Gastrocnemius medialis (tissue), 4 donors: Measurements from ENCODE around the gene SNX6. TPM values are rescaled to one million over a fixed set of nuclear protein-coding genes. Genes with fewer than 3 reads are reported as not detected.

Experiments
- ATAC-seq, 2 donors: fragments of 150-250 bp; one replicate each; pipeline ENCODE4 v1.9.1; 2016
- DNase-seq, 2 donors: peaks; one replicate each; pipeline ENCODE4 v3.0.0-alpha.2; 2019
- H3K27ac ChIP-seq, 4 donors: fragments of 200-600 bp; sonication (generic); 1 replicate in 1 of 4; 2 replicates in 3 of 4; pipeline ENCODE4 v1.5.1; 2016 to 2018; ENCODE audit warnings: mild to moderate bottlenecking in 2 of 4, moderate library complexity in 1 of 4
- H3K27me3 ChIP-seq, 3 donors: fragments of 200-600 bp; sonication (generic) in 2 of 3; 1 replicate in 1 of 3; 2 replicates in 2 of 3; pipeline versions ENCODE4 v1.5.1 to v1.6.0; 2016 to 2019; ENCODE audit warnings: mild to moderate bottlenecking in 1 of 3, moderate library complexity in 1 of 3
- H3K36me3 ChIP-seq, 2 donors: fragments of 200-600 bp; sonication (generic) in 1 of 2; one replicate each; pipeline ENCODE4 v1.5.1; 2017 to 2018
- H3K4me1 ChIP-seq, 2 donors: fragments of 200-600 bp; sonication (generic) in 1 of 2; one replicate each; pipeline ENCODE4 v1.5.1; 2016 to 2017; ENCODE audit warnings: mild to moderate bottlenecking in 2 of 2
- H3K4me3 ChIP-seq, 4 donors: fragments of 200-600 bp; sonication (generic) in 3 of 4; 1 replicate in 1 of 4; 2 replicates in 3 of 4; pipeline ENCODE4 v1.5.1; 2016 to 2019; ENCODE audit warnings: mild to moderate bottlenecking in 2 of 4
- H3K9me3 ChIP-seq, 3 donors: fragments of 200-600 bp; sonication (generic) in 2 of 3; 1 replicate in 1 of 3; 2 replicates in 2 of 3; pipeline ENCODE4 v1.5.1; 2016 to 2019
- CTCF ChIP-seq, 5 experiments: fragments of 450-650 bp in 3 of 5; fragments of 200-600 bp in 2 of 5; sonication (generic) in 2 of 5; IDR thresholded peaks in 4 of 5; conservative IDR thresholded peaks in 1 of 5; 1 replicate in 4 of 5; 2 replicates in 1 of 5; pipeline ENCODE4 v1.5.1; 2016 to 2019; ENCODE audit warnings: antibody characterized with exemption in 5 of 5, mild to moderate bottlenecking in 3 of 5, moderate library complexity in 3 of 5
- POLR2A ChIP-seq, 2 donors: fragments of 450-650 bp; IDR thresholded peaks; one replicate each; pipeline ENCODE4 v1.6.1; 2017; ENCODE audit warnings: antibody characterized with exemption in 2 of 2, mild to moderate bottlenecking in 2 of 2, moderate library complexity in 2 of 2
- in situ Hi-C, 4 donors: fragments of 200-750 bp; cut with MboI; loops; one replicate each; pipeline versions ENCODE4 v1.15.0 to v1.8.0; 2017; ENCODE audit warnings: low sequenced_read_pairs in 4 of 4
- intact Hi-C: fragments of 100-400 bp; cut with DNase I; formaldehyde crosslinking; loops from one replicate; pipeline ENCODE4 v1.15.1; 2023; ENCODE audit warnings: low total_unique reads
- total RNA-seq, 4 donors: library from RNA; depleted of rRNA; stranded (reverse); fragments of >200 nt; gene quantifications; one replicate each; pipeline versions ENCODE4 v1.1.0 to v1.2.3, GENCODE V29; 2016

The SNX6 gene
- total RNA-seq, 4 donors from 2014 or later: 73.8 to 113 (median 109) TPM

GRCh38 chr14:34673702-34674101, 43.8 kb upstream of the SNX6 start:
- no peak for ATAC-seq
- no peak overlapping the region for H3K27ac ChIP-seq

GRCh38 chr14:34671716-34672115, 41.8 kb upstream of the SNX6 start:
- Histone ChIP-seq H3K27me3 (no peaks in the 10 kb centered on the region), H3K4me3 (no peak overlapping the region), H3K36me3 (no peaks in the 10 kb centered on the region), H3K9me3 (no peaks in the 10 kb centered on the region), H3K27ac (no peak overlapping the region), H3K4me1 (peaks cover 0 to 2% of the 10 kb centered on the region in 2 donors)
- DNase-seq (no peak), ATAC-seq (no peak)
- no peak for TF ChIP-seq POLR2A (IDR thresholded peaks at IDR 0.05)
- no peak for TF ChIP-seq CTCF (IDR thresholded peaks at IDR 0.05 in 4 of 5, conservative IDR thresholded peaks at IDR 0.05 in 1 of 5)
- intact Hi-C loops: loop anchor here (1.0 kb wide), 1 partner anchor 52 kb away; no protein-coding TSS in a partner anchor
- in situ Hi-C loops: loop anchor here (5.0 kb wide), 1 partner anchor 51 kb away; no protein-coding TSS in a partner anchor

More at GRCh38 chr14:34673702-34674101, 43.8 kb upstream of the SNX6 start:
- no peaks in the 10 kb centered on the region for H3K27me3 ChIP-seq
- no peaks in the 10 kb centered on the region for H3K9me3 ChIP-seq
- in situ Hi-C loops (loop anchor here (5.0 kb wide), 1 partner anchor 49 kb away; no protein-coding TSS in a partner anchor), intact Hi-C loops (no loop called here)
- TF ChIP-seq POLR2A (IDR thresholded peaks at IDR 0.05): no peak
- TF ChIP-seq CTCF (IDR thresholded peaks at IDR 0.05 in 4 of 5, conservative IDR thresholded peaks at IDR 0.05 in 1 of 5): no peak
- no peak for DNase-seq
- H3K4me1 ChIP-seq: peaks cover 10 to 18% of the 10 kb centered on the region in 2 donors
- H3K4me3 ChIP-seq: no peak overlapping the region
- H3K36me3 ChIP-seq: no peaks in the 10 kb centered on the region

- no peaks in the 10 kb centered on the region for H3K4me1 ChIP-seq
- H3K9me3 ChIP-seq: no peaks in the 10 kb centered on the region
- no peaks in the 10 kb centered on the region for H3K36me3 ChIP-seq
- TF ChIP-seq POLR2A (IDR thresholded peaks at IDR 0.05): no peak
- no peak for TF ChIP-seq CTCF (IDR thresholded peaks at IDR 0.05 in 4 of 5, conservative IDR thresholded peaks at IDR 0.05 in 1 of 5)
- H3K27ac ChIP-seq: no peak overlapping the region
- in situ Hi-C loops: no loop called here
- intact Hi-C loops: no loop called here
- no peaks in the 10 kb centered on the region for H3K27me3 ChIP-seq
- no peak for ATAC-seq
- no peak for DNase-seq
- no peak overlapping the region for H3K4me3 ChIP-seq
These were observed 38.2 kb upstream of the SNX6 start for GRCh38 chr14:34668111-34668510.

GRCh38 chr14:34667007-34667406, 37.1 kb upstream of the SNX6 start:
- intact Hi-C loops: no loop called here
- H3K27ac ChIP-seq: no peak overlapping the region
- in situ Hi-C loops: no loop called here

More at GRCh38 chr14:34667007-34667406, 37.1 kb upstream of the SNX6 start:
- Histone ChIP-seq H3K36me3 (no peaks in the 10 kb centered on the region), H3K27me3 (no peaks in the 10 kb centered on the region), H3K9me3 (no peaks in the 10 kb centered on the region), H3K4me1 (no peaks in the 10 kb centered on the region), H3K4me3 (no peak overlapping the region)
- DNase-seq: no peak
- ATAC-seq: no peak
- TF ChIP-seq POLR2A (IDR thresholded peaks at IDR 0.05) (no peak), CTCF (IDR thresholded peaks at IDR 0.05 in 4 of 5, conservative IDR thresholded peaks at IDR 0.05 in 1 of 5) (no peak)
